Stimulated activated CD4-positive, alpha-beta T cell treated with anti-CD3 and anti-CD28 coated beads, Interleukin-1b, Interleukin-23, amount 100 ng/mL, for 48 hours (primary cell): ENCODE measurements around the gene CORO7.

Source experiments
- DNase-seq: peaks from one replicate; pipeline ENCODE4 v3.0.0-alpha.2; 2020

CORO7 gene

DNA sequence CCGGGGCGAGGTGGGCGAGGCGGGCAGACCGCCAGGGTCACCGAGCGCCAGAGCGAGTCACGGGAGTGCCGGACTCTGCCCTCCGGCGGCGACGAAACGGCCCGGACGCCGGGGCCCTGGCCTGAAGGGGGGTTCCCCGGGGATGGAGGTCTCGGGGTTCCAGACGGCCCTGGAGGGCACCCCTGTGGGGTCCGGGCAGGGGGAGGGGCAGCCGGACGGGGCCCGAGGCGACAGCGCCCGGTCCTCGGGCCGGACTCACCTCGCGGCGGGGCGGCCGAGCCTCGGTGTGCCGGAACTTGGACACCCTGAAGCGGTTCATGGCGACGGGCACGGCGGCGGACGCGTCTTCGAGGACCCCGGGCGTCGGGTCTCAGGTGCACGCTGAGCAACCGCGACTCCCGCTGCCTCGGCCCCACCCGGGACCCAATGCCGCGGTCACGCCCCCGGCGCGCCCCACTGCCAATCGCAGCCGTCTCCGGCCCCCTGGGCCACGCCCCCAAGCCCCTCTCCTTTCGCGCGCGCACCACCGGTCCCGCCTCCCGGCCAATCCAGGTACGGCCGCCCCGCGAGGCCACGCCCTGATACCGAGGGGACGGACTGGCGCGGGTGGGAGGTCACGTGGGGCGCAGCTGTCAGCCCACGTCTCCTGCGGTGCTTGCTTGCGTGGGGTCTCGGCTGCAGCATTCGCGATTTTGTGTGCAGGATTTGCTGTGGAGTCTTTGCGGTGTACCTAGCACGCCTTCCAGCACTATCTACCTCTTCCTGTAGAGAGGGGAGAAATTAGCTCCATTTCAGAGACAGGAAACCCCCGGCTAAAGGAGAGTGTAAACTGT, at the start of gene CORO7:
Gene CORO7, minus strand, starts transcription at position 397 of the 833 bp plus-strand sequence. Its CDS starts 78 bp downstream, at position 319.
- DNase-seq, result peak; percentile 97

DNA sequence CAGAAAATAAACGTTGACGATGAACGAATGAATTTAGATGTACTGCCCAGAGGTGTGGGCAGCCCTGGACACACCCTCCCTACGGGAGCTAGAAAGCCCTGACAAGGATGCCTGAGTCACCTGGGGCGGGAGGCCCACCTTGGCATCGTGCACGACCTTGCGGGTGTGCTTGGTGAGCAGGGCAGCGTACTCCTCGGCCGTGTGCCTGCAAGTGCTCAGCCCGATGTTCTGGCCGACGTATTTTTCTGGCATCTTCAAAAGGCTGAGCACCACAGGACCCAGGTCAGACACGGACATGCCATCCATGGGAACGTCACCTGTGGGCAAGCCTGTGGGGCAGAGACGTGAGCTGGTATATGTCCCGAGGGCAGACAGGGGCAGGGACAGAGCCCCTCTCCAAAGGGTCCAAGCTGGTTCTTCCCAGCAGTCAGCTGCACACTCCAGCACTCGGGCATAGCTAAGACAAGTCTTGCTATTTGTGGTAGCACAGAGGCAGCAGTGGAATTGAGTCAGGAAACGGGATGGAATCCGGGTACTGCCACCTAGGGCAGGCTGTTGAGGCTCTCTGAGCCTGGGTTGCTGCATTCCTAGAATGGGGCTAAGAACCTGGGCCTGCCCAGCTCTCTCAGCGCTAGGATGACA, 47.2 kb upstream of the CORO7 start:
- no peak for DNase-seq

DNA sequence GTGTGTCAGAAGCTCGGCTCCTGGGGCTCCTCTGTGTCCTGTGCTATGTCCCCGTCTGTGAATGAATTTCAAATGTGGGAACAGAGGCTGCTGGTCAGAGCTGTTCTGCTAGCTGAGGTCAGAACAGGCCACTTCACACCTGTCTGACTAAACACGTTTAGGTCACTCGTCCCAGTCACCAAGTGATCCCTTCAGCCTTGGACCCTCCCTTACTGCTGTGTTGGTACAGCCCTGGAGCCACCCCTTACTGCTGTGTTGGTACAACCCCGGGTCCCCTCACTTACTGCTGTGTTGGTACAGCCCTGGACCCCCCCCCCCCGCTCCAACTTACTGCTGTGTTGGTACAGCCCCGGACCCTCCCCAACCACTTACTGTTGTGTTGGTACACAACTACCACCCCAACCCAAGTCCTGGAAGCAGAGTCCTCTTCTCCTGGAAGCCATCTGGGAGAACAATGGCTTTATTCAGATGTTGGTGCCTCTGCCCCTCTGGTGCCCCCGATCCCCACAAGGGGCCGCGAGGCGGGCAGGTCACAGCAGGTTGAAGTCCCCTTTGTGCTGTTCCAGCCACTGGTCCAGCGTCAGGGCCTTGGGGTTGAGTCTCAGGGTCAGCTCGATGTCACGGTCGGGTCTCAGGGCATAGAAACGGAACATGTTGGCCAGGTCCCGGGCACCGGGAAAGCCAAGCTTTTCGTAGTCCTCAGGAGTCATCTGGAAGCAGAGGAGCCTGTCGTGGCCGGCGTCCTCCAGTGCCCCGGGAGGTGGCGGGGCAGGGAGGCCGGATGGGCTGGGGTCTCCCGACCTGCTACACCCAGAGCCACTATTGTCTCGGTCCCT, 45.1 kb upstream of the CORO7 start:
- no peak for DNase-seq

DNA sequence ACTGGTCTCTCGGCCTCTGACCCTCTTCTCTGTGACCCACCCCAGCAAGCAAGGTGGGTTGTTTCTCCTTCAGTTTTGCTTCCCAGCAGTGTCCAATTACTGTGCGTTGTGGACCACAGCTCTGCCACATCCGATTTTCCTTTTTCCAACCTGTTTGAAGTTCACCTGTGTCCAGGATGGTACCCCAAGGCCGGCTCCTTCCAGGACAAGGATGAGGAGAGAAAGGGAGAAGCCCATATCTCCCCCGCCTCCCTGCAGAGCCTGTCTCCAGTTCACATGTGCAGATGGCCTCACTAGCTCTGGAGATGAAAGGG, 44.5 kb upstream of the CORO7 start:
- DNase-seq, result no peak

DNA sequence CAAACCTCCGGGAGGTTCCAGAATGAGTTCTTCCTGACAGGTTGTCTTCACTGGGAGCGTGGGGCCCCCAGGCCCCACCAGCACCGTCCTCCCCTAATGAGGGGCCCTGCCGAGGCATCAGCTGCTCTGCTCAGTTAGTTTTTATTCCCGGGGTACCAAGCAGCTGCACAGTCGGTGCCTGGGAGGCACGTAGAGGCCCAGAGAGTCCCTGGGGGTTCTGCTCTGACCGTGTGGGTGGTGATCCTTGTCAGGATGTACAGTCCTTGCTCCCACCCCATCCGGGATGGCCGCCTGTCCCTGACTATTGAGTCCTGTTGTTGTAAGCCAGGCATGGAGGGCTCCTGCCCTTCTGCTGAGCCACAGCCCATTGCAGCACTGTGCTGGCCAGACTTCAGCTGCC, 39.6 kb upstream of the CORO7 start:
- no peak for DNase-seq

DNA sequence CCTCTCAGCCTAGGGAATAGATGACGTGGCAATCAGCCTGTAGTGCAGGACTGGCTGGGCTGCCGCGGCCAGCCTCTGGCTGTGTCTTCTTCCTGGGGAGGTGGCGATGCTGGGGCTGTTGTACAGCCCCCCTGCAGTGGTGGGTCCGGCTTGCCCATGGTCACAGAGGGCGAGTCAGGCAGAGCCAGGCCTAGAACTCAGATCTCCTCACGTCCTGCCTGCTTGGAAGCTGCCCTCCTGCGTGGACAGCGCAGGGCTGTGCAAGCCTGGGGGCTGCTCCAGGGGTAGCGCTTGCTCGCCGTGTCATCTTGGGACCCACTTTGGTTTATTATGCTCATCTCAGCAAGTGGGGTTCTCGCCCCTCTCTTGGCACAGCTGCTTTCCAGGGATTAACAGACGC, 38.7 kb upstream of the CORO7 start:
- DNase-seq, result no peak

DNA sequence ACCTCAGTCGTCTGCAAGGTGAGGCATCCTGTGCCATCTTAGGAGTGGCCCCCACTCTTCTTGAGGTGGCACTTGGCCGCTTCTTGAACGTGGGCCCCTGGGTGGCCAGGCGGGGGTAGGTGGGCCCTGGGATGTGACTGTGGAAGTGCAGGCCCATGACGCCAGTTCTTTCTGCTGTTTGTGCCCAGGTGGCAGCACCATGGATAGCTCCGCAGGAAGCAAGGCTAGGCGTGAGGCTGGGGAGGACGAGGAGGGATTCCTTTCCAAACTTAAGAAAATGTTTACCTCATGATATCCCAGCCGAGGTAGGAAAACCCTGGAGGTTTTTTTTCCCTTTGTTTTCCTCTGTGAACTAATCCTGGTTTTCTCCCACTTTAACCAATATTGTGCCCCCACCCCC, 38.2 kb upstream of the CORO7 start:
- no peak for DNase-seq

DNA sequence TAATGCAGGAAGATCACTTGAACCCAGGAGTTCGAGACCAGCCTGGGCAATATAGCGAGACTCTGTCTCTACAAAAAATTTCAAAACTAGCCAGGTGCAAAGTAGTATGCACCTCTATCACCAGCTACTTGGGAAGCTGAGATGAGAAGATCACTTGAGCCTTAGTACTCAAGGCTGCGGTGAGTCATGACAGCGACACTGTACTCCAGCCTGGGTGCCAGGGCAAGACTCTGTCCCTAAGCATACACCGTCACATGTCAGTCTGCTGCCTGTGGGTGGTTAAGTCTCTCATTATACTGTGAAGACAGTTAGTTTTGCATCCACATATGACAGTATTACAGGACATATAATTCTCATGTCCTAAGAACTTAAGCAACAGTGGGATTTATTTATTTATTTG, 36.3 kb upstream of the CORO7 start:
- DNase-seq, result no peak

DNA sequence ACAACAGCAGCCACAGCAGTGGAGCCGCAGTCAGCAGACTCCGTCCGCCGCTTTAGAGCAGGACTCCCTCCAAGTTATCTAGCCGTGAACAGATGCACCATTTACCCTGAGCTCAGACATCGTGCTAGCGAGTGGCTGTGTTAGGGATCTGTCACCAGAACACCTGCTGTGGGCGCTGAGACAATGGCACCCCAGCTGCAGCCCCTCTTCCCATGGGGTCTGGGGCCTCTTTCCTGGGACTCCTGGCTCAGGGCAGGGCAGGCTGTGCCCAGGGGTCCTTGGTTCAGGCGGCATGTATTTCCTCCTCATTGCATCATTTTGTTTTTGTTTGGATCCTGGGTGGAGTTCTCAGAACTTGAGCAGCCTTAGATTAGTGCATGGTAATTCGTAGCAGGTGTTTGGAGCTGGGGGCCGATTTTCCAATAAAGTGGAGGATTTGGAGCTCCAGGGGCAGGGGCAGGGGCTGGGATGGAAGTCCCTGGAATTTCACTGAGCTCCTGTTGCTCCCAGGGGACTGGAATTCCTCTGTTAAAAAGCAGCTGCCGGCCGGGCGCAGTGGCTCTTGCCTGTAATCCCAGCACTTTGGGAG, 34.6 kb upstream of the CORO7 start:
- no peak for DNase-seq

DNA sequence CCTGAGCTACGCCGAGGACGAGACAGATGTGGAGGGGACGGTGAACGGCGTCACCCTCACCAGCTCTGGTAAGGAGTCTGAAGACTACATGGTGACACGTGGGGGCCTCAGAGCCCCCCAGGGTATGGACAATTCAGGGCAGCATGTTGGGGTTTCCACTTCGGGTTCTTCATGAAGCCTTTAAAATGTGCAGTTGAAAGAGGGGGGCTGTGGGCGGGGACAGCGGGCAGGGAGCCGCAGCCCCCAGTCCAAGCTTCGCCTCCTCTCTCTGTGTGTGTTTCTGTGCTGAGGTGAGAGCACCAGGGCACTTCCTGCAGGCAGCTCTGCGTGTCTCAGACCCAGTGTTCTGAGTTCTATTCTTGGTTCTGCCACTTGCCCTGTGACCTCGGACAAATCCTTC, 34.0 kb upstream of the CORO7 start:
- DNase-seq, result no peak

DNA sequence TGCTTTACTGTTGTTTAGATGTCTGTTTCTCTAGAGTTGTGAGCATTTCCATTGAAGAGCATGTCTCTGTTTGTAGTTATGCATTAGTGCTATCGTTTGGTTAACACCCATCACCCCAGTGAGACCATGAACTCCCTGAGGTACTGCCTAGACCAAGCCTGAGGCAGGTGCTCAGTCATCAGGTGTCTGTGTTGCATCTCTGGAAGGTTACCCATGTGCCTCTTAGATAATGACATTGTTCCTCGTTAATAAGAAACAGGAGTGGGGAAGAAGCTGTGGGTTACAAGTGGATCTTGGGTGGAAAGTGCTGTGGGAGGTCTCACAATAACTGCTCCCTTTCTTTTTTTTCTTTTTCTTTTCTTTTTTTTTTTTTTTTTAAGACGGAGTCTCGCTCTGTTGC, 27.6 kb upstream of the CORO7 start:
- no peak for DNase-seq

DNA sequence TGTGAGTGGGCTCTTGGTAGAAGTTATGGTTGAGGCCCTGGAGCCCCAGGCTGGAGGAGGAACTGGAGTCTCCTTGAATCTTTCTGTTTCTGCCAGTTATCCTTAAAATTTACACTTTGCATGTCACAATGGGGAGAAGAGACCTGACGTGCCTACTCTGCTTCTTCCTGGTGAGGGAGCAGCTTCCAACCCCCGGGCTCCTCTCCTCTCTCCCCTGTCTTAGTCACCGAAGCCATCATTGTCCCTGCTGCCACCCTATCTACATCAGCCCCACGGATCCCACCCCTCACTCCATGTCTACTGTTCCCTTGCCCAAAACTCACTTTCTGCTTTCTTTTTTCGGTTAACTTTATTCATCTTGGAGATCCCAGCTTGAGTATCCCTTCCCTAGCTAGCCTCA, 26.9 kb upstream of the CORO7 start:
- no peak for DNase-seq

DNA sequence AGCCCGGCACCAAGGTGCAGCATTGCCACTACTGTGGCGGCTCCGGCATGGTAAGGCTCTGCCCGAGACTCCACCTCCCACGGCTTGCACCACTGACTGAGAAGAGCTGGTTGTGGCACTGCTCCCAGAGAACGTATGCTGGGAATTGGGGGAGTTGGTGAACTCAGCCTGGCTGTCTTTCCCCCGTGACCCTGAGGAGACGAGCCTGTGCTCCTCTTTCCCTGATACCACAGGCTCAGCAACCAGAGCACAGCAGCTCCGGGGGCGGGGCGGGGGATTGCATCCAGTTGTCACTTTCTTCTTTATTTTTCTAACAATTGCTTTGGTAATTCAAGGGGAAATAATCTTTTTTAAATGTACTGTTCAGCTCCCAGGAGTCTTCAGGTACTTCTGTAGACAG, 26.0 kb upstream of the CORO7 start:
- DNase-seq, result no peak

DNA sequence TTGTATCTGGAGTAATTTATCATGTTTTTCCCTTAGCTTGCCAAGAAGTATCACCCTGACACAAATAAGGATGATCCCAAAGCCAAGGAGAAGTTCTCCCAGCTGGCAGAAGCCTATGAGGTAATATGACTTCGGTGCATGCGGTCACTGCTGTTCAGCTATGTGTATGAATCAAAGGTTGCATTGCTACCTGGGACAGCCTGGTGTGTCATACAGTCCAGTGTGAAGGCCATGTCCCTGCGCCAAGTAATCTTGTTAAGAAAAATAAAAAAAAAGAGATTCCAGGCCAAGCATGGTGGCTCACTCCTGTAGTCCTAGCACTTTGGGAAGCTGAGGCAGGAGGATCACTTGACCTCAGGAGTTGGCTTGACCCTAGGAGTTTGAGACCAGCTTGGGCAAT, 21.0 kb upstream of the CORO7 start:
- no peak for DNase-seq

DNA sequence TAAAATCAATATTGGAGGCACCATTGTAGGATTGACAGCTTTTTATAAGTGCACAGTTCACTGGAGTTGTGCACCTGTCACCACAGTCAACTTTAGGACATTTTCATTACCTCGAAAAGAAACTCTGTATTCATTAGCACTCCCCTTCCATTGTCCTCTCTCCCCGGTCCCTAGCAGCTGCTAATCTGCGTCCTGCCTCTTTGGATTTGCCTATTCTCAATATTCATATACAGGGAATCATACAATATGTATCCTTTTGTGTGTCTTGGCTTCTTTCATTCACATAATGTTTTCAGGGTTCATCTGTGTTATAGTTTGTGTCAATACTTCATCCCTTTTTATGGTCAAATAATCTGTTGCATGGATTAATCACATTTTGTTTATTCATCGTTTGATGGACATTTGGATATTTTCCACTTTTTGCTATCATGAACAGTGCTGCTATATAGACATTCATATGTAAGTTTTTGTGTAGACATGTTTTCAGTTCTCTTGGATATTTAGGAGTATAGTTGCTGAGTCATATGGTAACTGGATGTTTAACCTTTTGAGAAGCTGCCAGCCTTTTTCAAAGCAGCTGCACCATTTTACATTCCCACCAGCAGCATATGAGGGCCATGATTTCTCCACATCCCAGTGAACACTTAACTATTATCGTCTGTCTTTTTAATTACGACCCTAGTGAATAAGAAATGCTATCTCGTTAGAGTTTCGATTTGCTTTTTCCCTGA, 19.1 kb upstream of the CORO7 start:
- DNase-seq, result no peak

DNA sequence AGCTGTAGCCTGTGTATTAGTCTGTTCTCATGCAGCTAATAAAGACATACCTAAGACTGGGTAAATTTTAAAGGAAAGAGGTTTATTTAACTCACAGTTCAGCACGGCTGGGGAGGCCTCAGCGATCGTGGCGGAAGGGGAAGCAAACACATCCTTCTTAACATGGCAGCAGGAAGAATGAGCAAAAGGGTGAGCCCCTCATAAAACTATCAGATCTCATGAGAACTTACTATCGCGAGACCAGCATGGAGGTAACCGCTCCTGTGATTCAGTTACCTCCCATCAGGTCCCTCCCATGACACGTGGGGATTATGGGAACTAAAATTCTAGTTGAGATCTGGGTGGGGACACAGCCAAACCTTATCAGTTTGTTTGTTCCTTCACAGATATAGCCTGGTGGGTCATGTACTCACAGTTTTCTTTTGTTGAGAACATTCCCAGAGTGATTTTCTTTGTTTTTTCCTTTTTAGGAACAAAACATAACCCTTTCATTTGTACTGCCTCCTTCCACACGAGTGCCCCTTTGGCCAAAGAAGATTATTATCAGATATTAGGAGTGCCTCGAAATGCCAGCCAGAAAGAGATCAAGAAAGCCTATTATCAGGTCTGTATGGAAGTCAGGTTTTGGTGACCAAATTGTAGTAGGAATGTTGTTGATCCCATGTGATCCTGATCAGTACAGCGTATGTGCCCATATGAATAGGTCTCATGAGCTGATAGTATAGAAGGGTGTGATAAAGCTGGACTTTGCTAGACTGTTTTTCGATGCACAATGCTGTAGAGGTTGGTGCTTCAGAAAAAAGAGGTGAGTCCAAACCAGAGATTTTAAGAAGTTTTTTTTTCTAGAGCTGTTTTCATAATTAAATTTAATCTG, 17.8 kb upstream of the CORO7 start:
- DNase-seq, result no peak

DNA sequence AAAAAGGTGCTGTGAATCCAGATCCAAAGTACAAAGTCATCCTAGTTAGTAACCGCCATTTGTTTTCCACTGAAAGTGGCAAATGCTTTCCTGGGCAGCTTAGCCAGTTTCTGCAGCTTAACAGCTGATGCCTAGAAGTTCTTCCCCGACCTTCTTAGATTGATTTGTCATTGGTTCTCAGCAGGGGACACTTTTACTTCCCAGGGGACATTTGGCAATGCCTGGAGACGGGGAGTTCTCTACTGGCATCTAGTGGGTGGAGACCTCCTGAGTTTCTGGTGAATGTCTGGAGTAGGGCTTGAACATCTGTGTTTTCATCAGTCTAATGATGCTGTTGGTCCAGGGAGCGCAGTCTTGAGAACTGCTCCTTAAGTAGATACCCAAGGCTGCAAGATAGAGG, 16.8 kb upstream of the CORO7 start:
- DNase-seq, result no peak

DNA sequence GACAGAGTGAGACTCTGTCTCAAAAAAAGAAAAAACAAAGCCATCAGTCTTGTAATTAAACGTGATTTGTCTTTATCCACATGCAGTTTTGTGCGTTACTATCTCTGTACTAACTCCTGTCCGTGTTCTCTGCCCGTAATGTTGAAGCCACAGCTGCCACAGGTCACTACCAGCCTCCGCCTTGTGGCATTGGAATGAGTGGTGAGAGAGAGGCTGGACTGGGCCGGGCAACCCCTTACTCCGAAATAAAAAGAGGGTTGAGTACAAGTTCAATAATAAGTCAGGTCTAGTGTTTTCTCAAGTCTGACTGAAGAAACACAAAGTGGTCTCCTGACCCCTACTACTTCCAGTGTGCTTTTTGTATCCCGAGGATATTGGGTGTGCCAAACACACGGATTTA, 14.6 kb upstream of the CORO7 start:
- DNase-seq, result no peak

DNA sequence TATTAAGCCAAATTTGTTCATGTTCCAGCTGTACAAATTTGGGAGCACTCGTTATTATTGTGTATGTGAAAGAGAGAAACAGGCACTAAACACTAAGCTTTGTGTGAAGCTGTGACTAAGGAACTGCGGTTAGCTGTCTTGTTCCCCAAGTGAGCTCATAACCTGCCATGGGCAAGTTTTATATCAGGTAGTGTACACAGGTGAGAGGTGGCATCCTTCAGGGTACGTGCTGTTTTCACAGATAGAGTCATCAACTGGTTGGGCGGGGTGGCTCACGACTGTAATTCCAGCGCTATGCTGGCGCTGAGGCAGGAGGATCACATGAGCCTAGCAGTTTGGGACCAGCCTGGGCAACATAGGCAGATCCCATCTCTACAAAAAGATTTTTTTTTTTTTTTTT, 12.1 kb upstream of the CORO7 start:
- no peak for DNase-seq

DNA sequence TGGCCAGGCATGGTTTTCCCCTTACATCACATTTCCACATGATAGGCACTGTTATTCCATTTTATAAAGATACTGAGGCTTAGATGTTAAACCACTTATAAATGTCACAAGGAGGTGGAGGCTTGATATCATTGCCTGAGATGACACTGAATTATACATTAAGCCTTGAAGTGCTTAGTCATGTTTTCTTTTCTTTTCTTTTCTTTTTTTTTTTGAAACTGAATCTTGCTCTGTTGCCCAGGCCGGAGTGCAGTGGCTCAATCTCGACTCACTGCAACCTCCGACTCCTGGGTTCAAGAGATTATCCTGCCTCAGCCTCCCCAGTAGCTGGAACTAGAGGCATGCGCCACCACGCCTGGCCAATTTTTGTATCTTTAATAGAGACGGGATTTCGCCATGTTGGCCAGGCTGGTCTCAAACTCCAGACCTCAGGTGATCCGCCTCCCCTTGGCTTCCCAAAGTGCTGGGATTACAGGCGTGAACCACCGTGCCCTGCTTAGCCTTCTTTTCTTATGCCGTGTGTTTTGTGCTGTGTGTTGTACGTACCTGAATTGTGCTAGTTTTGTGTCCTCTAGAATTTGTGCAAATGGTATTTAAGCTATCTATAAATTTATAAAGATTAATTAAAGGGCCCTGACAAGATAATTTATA, 10.5 kb upstream of the CORO7 start:
- no peak for DNase-seq

DNA sequence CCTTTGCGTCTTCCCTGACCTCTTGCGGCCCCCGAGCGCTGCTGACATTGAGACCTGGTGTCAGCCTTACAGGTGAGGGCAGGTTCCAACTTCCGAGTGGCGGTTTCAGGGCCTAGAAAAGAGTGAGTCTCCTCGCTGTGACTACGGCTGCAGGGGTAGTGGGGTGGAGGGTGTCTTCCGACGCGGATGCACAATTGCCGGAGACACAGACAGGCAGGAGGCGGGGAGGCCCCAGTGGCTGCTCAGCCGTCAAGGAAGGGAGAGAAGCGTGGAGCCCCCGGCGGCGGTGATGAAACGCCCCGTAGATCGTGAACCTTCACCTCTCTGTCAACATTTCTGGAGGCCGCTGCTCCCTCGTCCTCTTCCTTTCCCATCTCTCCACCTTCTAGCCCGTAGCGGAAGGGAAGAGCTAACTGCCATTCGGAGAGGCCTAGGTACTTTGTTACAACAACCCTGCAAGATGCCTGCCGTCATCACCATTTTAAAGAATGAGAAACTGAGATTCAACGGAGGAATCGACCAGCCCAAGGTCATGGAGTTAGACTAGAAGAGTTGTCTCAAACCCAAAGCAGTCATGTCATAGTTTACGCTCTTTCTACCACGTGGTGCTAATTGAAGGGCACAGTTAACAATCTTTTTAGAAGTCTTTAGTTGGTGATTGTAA, 9.8 kb upstream of the CORO7 start:
- peak; percentile 57 for DNase-seq
